ENCODE measurements around the gene SLC35F5. TPM values are rescaled to one million over a fixed set of nuclear protein-coding genes. Genes with fewer than 3 reads are reported as not detected.

SLC35F5 gene
- total and polyA plus RNA-seq, 2 of the 13 experiments (the other 11 are each of a cell fraction or from before 2014, with no cell fraction given), result 139 to 174 TPM

- no peak for TF ChIP-seq HDAC6 (IDR thresholded peaks at IDR 0.05; ENCODE audit: low read depth, low read length)
- no peak for FAIRE-seq
- peaks cover 7% of the 10 kb centered on the region for H3K4me1 ChIP-seq (ENCODE audit: insufficient read depth, low read length)
- H3K27me3 ChIP-seq (ENCODE audit: control insufficient read depth in 1 of 2, insufficient read depth in 2 of 2, low read length in 2 of 2), result no peaks in the 10 kb centered on the region; a peak in 1 of 5 replicates
- peaks cover 8% of the 10 kb centered on the region; the same call in 1 of the 2 replicates for H3K9me3 ChIP-seq (ENCODE audit: low read length)
- no peaks in the 10 kb centered on the region for H4K20me1 ChIP-seq (ENCODE audit: insufficient read depth, low read length)
- intact Hi-C loops (cut with micrococcal nuclease; ENCODE audit: unreplicated experiment), result no loop called here
- H3K36me3 ChIP-seq (replicated peaks in 1 of 2; ENCODE audit: control insufficient read depth in 1 of 2, insufficient read depth in 2 of 2, low read length in 2 of 2), result no peaks in the 10 kb centered on the region
- ATAC-seq, result no peak
- POLR2A ChIA-PET, result no interaction called here
- CTCF ChIA-PET (ENCODE audit: low intra/inter-chr PET ratio, low total read pairs), result no interaction called here
- in situ Hi-C loops (cut with HindIII; ENCODE audit: extremely low pct_ligation_motif_present, low pct_unique_long_range_greater_than_20kb), result loop anchor here (25.0 kb wide), 1 partner anchor 802 kb away; no protein-coding TSS in a partner anchor
- DNase-seq (ENCODE audit: low spot score), result no peak
- no TSS peak for BruUV-seq (replicated peaks)
- no peak overlapping the region for H2AFZ ChIP-seq (ENCODE audit: low read length)
- H3K79me2 ChIP-seq (ENCODE audit: insufficient read depth, low read length), result peaks cover 12% of the 10 kb centered on the region
- no peak overlapping the region for H3K4me2 ChIP-seq (ENCODE audit: low read depth, low read length)
- H3K9ac ChIP-seq (ENCODE audit: insufficient read depth, low read depth, low read length), result no peak overlapping the region
- H3K27ac ChIP-seq (ENCODE audit: extremely low read length, insufficient read depth, low read length), result no peak overlapping the region
- no peak overlapping the region for H3K4me3 ChIP-seq (replicated peaks in 1 of 3; ENCODE audit: insufficient read depth in 1 of 3, low read depth in 2 of 3, low read length in 3 of 3)
- 7% methylated on average over 1 of the region's 1 CpG for WGBS (ENCODE audit: low lambda C conversion rate)
Observed at GRCh38 chr2:113760400-113760799, 4.0 kb upstream of the SLC35F5 start.

- Histone ChIP-seq H3K9ac (ENCODE audit: insufficient read depth, low read depth, low read length) (peak overlapping the region; percentile 95), H3K9me3 (ENCODE audit: low read length) (no peaks in the 10 kb centered on the region), H2AFZ (ENCODE audit: low read length) (peak overlapping the region; percentile 77), H3K4me1 (ENCODE audit: insufficient read depth, low read length) (peaks cover 19% of the 10 kb centered on the region), H4K20me1 (ENCODE audit: insufficient read depth, low read length) (peaks cover 7% of the 10 kb centered on the region), H3K36me3 (replicated peaks in 1 of 2; ENCODE audit: control insufficient read depth in 1 of 2, insufficient read depth in 2 of 2, low read length in 2 of 2) (peaks cover 1 to 6% of the 10 kb centered on the region in 2 experiments; a peak in 4 of 5 replicates), H3K27me3 (ENCODE audit: control insufficient read depth in 1 of 2, insufficient read depth in 2 of 2, low read length in 2 of 2) (no peaks in the 10 kb centered on the region; a peak in 1 of 5 replicates), H3K4me2 (ENCODE audit: low read depth, low read length) (peak overlapping the region; percentile 76), H3K79me2 (ENCODE audit: insufficient read depth, low read length) (peaks cover 41% of the 10 kb centered on the region), H3K27ac (ENCODE audit: extremely low read length, insufficient read depth, low read length) (peak overlapping the region; percentile 84), H3K4me3 (replicated peaks in 1 of 3; ENCODE audit: insufficient read depth in 1 of 3, low read depth in 2 of 3, low read length in 3 of 3) (peak overlapping the region; percentile 96 to 100 (median 97))
- intact Hi-C loops (cut with micrococcal nuclease; ENCODE audit: unreplicated experiment) (loop anchor here (5.0 kb wide), 1 partner anchor 210 kb away; no protein-coding TSS in a partner anchor), in situ Hi-C loops (cut with HindIII; ENCODE audit: extremely low pct_ligation_motif_present, low pct_unique_long_range_greater_than_20kb) (loop anchor here (5.0 to 25.0 kb wide), 3 partner anchors 130 to 805 kb away; no protein-coding TSS in a partner anchor)
- DNase-seq (ENCODE audit: low spot score) (peak; percentile 23), ATAC-seq (peak; percentile 12), FAIRE-seq (no peak)
- BruUV-seq (replicated peaks), result TSS peak; percentile 99
- WGBS (ENCODE audit: low lambda C conversion rate), result 7% methylated on average over 17 of the region's 17 CpGs
- POLR2A ChIA-PET, result interaction anchor here (0.7 to 2.6 kb wide), 31 partner anchors 9 to 794 kb away, joined by 3 to 32 read pairs (median 5); partner anchors contain the start of gene ACTR3
- TF ChIP-seq MAFF (IDR thresholded peaks at IDR 0.05; ENCODE audit: low read depth, low read length) (peak; percentile 28; the same call in 1 of the 2 replicates), ZFP37 (CRISPR knock-in tag; IDR thresholded peaks at IDR 0.05; ENCODE audit: borderline replicate concordance) (no peak), MAFK (conservative IDR thresholded peaks at IDR 0.05 in 1 of 2, IDR thresholded peaks at IDR 0.05 in 1 of 2; ENCODE audit: low read length in 2 of 2) (peak; percentile 8 to 56; a peak in 2 of 4 replicates), ZC3H4 (CRISPR knock-in tag; IDR thresholded peaks at IDR 0.05; ENCODE audit: borderline replicate concordance) (peak; percentile 23; the same call in 1 of the 2 replicates), ZNF484 (CRISPR knock-in tag; IDR thresholded peaks at IDR 0.05; ENCODE audit: borderline replicate concordance, low read depth) (no peak), KLF16 (CRISPR knock-in tag; IDR thresholded peaks at IDR 0.05) (no peak), ZNF354B (CRISPR knock-in tag; IDR thresholded peaks at IDR 0.05) (0 out of 2 replicates have a peak, but pooled peaks have one; percentile 31), MED1 (CRISPR knock-in tag; IDR thresholded peaks at IDR 0.05) (no peak), MLXIP (CRISPR knock-in tag; IDR thresholded peaks at IDR 0.05; ENCODE audit: borderline replicate concordance) (no peak), MYPOP (CRISPR knock-in tag; IDR thresholded peaks at IDR 0.05) (no peak), IKZF1 (IDR thresholded peaks at IDR 0.05) (no peak), MIER2 (CRISPR knock-in tag; IDR thresholded peaks at IDR 0.05) (no peak), ZEB1 (IDR thresholded peaks at IDR 0.05; ENCODE audit: insufficient replicate concordance, low read depth) (peak; percentile 5), ZNF3 (CRISPR knock-in tag; IDR thresholded peaks at IDR 0.05) (no peak)
- CTCF ChIA-PET (ENCODE audit: low intra/inter-chr PET ratio, low total read pairs), result no interaction called here
Observed at GRCh38 chr2:113757138-113757657, 756 bp upstream of the SLC35F5 start.
